Prostate gland (tissue), 2 donors: ENCODE data around the gene MYO9A. TPM values are rescaled to one million over a fixed set of nuclear protein-coding genes. Genes with fewer than 3 reads are reported as not detected.

Experiments
- DNase-seq: peaks from one replicate; pipeline ENCODE4 v3.0.0-alpha.2; 2019; ENCODE audit warnings: low spot score
- H3K27ac ChIP-seq, 2 donors: fragments of 200-600 bp; sonication (generic); 2 replicates each; pipeline ENCODE4 v1.5.1; 2017 to 2019
- H3K27me3 ChIP-seq: fragments of 200-600 bp; sonication (generic); replicated peaks from 2 replicates; pipeline ENCODE4 v1.5.1; 2019; ENCODE audit not compliant: insufficient read depth
- H3K36me3 ChIP-seq, 2 donors: fragments of 200-600 bp; sonication (generic); 1 replicate in 1 of 2; 2 replicates in 1 of 2; pipeline versions ENCODE4 v1.5.1 to v1.8.1; 2017 to 2019
- H3K4me1 ChIP-seq: fragments of 200-600 bp; sonication (generic); replicated peaks from 2 replicates; pipeline ENCODE4 v1.5.1; 2019
- H3K4me3 ChIP-seq, 2 donors: fragments of 200-600 bp; sonication (generic); 2 replicates each; pipeline ENCODE4 v1.5.1; 2017 to 2019
- H3K9me3 ChIP-seq: fragments of 200-600 bp; sonication (generic); 2 replicates; pipeline ENCODE4 v1.5.1; 2017
- CTCF ChIP-seq, 4 experiments: fragments of 200-600 bp in 2 of 4; fragments of 450-650 bp in 2 of 4; sonication (generic) in 2 of 4; IDR thresholded peaks; 1 replicate in 3 of 4; 2 replicates in 1 of 4; pipeline ENCODE4 v1.5.1; 2016 to 2019; ENCODE audit warnings: antibody characterized with exemption in 4 of 4, mild to moderate bottlenecking in 2 of 4, moderate library complexity in 2 of 4
- POLR2A ChIP-seq: fragments of 450-650 bp; IDR thresholded peaks from one replicate; pipeline ENCODE4 v1.6.1; 2016; ENCODE audit warnings: antibody characterized with exemption, mild to moderate bottlenecking
- POLR2AphosphoS5 ChIP-seq: sonication (generic); formaldehyde crosslinking; IDR thresholded peaks from one replicate; pipeline ENCODE4 v1.6.1; 2017; ENCODE audit warnings: antibody characterized with exemption
- WGBS: methylation state at CpG from one replicate; pipeline ENCODE4 v1.1.5; 2018; 5-methylcytosine and 5-hydroxymethylcytosine counted together
- intact Hi-C: fragments of 100-400 bp; cut with DNase I; formaldehyde crosslinking; loops from one replicate; pipeline ENCODE4 v1.14.2; 2022
- total RNA-seq, 2 donors: library from RNA; depleted of rRNA; stranded (reverse); fragments of >200 nt; gene quantifications; one replicate each; pipeline ENCODE4 v1.1.0, GENCODE V29; 2016

Gene MYO9A
- total RNA-seq, 2 donors from 2014 or later, result 29.4 to 252 TPM

GRCh38 chr15:71804695-71805470 lies 313.1 kb downstream of the MYO9A start:
- H3K27ac ChIP-seq, result no peak overlapping the region
- no peak overlapping the region for H3K4me3 ChIP-seq
- no peaks in the 10 kb centered on the region for H3K27me3 ChIP-seq
- no peaks in the 10 kb centered on the region for H3K4me1 ChIP-seq
- intact Hi-C loops, result loop anchor here (5.0 kb wide), 2 partner anchors 63 to 418 kb away; no protein-coding TSS in a partner anchor
- H3K9me3 ChIP-seq, result no peaks in the 10 kb centered on the region
- WGBS, result 63% methylated on average over 6 of the region's 6 CpGs
- no peaks in the 10 kb centered on the region for H3K36me3 ChIP-seq
- DNase-seq, result no peak
- TF ChIP-seq CTCF (IDR thresholded peaks at IDR 0.05) (no peak), POLR2A (no peak), POLR2AphosphoS5 (no peak)

- no peaks in the 10 kb centered on the region for H3K36me3 ChIP-seq
- H3K4me3 ChIP-seq, result no peak overlapping the region
- TF ChIP-seq CTCF (IDR thresholded peaks at IDR 0.05), result no peak
- TF ChIP-seq POLR2A, result no peak
- no peak for TF ChIP-seq POLR2AphosphoS5
- DNase-seq, result no peak
- intact Hi-C loops, result loop anchor here (5.0 kb wide), 2 partner anchors 62 to 417 kb away; no protein-coding TSS in a partner anchor
- H3K9me3 ChIP-seq, result no peaks in the 10 kb centered on the region
- H3K4me1 ChIP-seq, result no peaks in the 10 kb centered on the region
- WGBS, result 64% methylated on average over 5 of the region's 5 CpGs
- H3K27me3 ChIP-seq, result no peaks in the 10 kb centered on the region
- no peak overlapping the region for H3K27ac ChIP-seq
Observed at GRCh38 chr15:71804226-71804625, 313.7 kb downstream of the MYO9A start.

- no peaks in the 10 kb centered on the region for H3K27me3 ChIP-seq
- 75% methylated on average over 21 of the region's 21 CpGs for WGBS
- no peak for TF ChIP-seq POLR2A
- TF ChIP-seq CTCF (IDR thresholded peaks at IDR 0.05), result peak in 2 of 4 experiments; percentile 29 to 32
- no peak for TF ChIP-seq POLR2AphosphoS5
- intact Hi-C loops, result loop anchor here (5.0 kb wide), 2 partner anchors 60 to 415 kb away; no protein-coding TSS in a partner anchor
- no peak overlapping the region for H3K4me3 ChIP-seq
- no peak for DNase-seq
- H3K36me3 ChIP-seq, result no peaks in the 10 kb centered on the region
- no peaks in the 10 kb centered on the region for H3K9me3 ChIP-seq
- H3K27ac ChIP-seq, result no peak overlapping the region
- H3K4me1 ChIP-seq, result no peaks in the 10 kb centered on the region
Observed at GRCh38 chr15:71802770-71803169, 315.2 kb downstream of the MYO9A start.

GRCh38 chr15:71801935-71802655 lies 315.9 kb downstream of the MYO9A start:
- TF ChIP-seq POLR2A (no peak), CTCF (IDR thresholded peaks at IDR 0.05) (no peak), POLR2AphosphoS5 (no peak)
- H3K36me3 ChIP-seq, result no peaks in the 10 kb centered on the region
- no peak overlapping the region for H3K4me3 ChIP-seq
- intact Hi-C loops, result loop anchor here (2.0 to 5.0 kb wide), 3 partner anchors 60 to 415 kb away; no protein-coding TSS in a partner anchor
- no peaks in the 10 kb centered on the region for H3K4me1 ChIP-seq
- no peak for DNase-seq
- H3K27me3 ChIP-seq, result no peaks in the 10 kb centered on the region
- no peaks in the 10 kb centered on the region for H3K9me3 ChIP-seq
- WGBS, result 96% methylated on average over 24 of the region's 24 CpGs
- H3K27ac ChIP-seq, result no peak overlapping the region
